ENCODE data around the gene KRTAP19-6.
"Not testable (repeated sequence)": the region's sequence is repeated elsewhere in the genome, so short reads cannot be mapped to it uniquely, and the experiment has no call there.

The KRTAP19-6 gene

DNA sequence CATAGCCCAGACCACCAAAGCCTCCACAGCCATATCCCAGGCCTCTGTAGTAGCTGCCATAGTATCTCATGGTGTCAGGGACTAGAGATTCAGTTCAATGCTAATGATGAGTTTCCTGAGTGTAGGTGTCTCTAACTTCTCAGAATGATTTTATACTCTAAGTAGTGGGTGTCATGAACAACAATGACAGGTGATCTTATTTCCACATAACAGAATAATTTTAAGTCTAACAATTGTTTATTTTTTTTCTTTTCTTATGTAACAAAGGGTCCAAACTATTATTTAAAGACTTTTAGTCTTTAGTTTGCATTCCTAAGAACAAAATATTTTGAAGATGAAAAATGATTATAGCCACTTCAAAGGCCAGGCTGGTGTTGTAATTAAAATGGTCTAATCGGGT lies at the start of gene KRTAP19-6:
TSS of gene KRTAP19-6 (minus strand) at position 101 of the 400 bp plus-strand sequence. CDS start at position 70, 31 bp downstream.
- DNase-seq, result no peak

GRCh38 chr21:30590297-30590696 lies 48.6 kb upstream of the KRTAP19-6 start, which contains the start of gene KRTAP22-2:
Gene KRTAP22-2 (minus strand): TSS chr21:30590397.
- DNase-seq, result no peak

- DNase-seq, result no peak
Measured at GRCh38 chr21:30582870-30583269, 41.2 kb upstream of the KRTAP19-6 start.

DNA sequence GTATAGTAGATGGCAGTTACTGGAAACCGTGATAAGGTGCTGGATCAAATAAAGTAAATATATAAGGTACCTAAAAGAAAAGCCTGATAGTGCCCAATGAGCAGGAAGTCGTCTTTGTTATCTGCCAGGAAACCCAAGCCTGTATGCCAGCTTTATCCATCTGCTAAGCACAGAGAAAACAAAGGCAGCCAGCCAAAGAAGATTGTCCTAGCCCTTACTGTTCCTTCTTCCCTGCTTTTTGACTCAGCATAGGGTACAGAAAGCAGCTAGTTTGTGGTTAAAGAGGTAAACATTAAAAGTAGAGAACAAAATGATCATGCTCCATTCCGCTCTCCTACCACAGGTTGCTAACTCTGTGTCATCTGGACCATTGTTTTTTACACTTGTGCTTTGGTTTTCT lies 38.5 kb upstream of the KRTAP19-6 start:
- DNase-seq, result peak; percentile 62

DNA sequence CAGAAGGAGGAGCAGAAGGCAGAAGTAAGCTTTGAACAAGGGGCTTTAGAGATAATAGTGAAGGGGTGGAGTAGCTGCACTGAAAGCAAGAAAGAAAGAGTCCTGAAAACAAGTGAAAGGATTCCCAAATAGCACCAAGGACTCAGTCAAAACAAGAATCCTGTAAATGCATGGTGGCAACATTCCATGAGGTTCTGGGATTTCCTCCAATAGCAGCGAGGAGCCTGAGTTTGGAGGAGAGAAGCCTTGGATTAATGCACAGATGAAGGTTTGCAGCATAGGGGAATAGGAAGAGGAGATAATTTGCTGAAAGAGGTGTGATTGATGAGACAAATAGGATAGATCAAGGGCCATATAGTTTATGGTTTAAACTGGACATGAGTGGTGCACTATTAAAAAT lies 37.7 kb upstream of the KRTAP19-6 start:
- DNase-seq, result peak; percentile 13

DNA sequence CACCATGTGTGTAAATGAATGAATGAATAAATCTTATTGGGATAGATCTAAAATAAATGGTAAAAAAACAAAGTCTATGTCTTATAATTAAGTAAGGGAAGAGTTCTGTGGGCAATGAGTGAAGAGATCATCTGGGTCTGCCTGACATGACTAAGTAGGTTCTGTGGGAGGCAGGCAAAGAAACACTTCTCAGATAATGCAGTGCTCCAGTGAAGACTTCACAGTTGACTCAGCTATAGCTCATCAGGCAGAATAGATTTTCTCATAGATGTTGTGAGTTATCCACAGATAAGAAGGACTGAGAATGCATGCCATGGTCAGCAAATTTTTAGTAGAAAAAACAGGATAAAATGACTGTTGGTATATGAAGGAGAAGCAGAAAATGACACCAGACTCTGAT lies 36.1 kb upstream of the KRTAP19-6 start:
- DNase-seq, result no peak

- no peak for DNase-seq
Measured at GRCh38 chr21:30567617-30568016, 26.0 kb upstream of the KRTAP19-6 start.

- no peak for DNase-seq
Measured at GRCh38 chr21:30563630-30564029, 22.0 kb upstream of the KRTAP19-6 start.

DNA sequence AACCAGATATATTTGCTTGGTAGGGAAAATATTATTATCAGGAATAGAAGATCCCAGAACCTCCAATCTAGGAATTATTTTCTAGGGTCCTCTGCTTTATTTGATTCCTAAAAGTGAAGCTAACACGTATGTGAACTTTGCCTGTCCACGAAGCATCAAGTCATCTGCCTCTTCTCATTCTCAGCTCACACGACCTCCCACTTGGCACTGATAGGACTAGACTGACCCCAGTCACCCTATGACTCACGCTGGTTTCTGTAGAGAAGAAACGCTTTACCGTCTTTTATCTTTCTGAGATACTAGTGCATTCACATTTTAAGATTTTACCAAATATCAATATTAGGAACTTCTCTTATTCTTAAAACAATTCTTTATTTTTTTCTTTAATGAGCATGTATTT lies 21.4 kb upstream of the KRTAP19-6 start:
- no peak for DNase-seq

GRCh38 chr21:30561957-30562356 lies 20.3 kb upstream of the KRTAP19-6 start:
- no peak for DNase-seq

DNA sequence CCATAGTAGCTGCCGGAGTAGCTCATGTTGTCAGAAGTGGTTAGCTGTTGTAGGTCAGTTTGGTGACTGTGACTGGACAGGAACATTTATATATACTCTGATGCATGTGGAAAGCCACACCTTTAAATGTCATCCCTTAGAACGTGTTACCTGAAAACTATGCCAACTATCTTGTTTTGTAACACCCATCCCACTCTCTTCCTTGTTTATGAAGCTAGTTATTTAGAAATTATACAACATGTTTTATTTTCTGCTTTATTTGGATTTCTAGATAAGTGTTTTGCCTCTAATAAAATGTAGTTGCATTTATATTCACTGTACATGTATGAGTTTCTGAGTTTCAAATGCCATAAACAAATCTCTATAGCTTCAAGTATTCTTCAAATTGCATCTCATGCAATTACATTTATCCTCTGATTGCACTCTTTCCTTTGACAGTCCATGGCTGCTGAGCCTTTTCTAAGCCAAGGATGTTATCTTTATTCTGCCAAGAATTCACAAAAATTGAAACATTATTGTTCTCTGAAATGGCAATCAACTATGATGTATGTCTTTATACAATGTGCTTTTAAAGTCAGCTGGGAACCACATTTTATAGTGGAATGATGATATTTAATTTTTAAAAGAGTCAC lies 19.7 kb upstream of the KRTAP19-6 start, which contains the start of gene KRTAP19-7:
TSS of gene KRTAP19-7 (minus strand) at position 51 of the 632 bp plus-strand sequence. CDS start at position 26, 25 bp downstream.
- no peak for DNase-seq

DNA sequence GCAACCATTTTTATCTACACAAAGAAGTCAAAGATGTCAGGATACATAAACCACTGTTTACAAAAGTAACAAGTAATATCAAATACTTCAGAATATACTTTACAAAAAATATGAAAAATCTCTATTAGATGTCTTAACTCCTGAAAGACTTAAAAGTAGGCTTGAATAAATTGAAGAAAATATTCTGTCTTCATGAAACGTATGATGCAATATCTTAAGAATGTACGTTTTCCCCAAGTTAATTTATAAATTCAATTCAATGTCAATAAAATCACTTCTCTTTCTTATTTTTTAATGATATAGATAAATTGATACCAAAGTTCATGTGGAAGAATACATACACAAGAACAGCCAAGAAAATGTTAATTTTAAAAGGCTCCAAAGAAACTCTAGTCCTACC lies 13.4 kb upstream of the KRTAP19-6 start:
- no peak for DNase-seq

DNA sequence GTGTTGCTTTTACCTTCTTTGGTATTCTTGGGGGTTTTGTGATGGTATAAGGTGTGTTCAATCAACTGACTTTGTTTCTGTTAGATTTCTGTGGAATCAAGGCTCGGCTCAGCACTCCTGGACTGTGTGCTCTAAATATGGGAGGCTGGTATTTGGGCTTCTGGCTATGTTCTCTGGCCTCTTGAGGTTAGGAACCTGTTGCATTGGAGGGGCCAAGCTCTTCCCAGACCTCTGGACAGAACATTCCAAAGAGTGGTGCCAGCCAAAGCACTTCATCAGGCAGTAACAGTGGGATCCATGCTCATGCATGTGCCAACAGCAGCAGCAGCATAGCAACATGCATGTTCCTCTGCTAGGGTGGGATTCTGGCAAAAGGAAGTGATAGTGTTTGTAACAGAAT lies 11.1 kb upstream of the KRTAP19-6 start:
- DNase-seq, result no peak

GRCh38 chr21:30518876-30519275 lies 22.8 kb downstream of the KRTAP19-6 start:
- DNase-seq, result no peak

DNA sequence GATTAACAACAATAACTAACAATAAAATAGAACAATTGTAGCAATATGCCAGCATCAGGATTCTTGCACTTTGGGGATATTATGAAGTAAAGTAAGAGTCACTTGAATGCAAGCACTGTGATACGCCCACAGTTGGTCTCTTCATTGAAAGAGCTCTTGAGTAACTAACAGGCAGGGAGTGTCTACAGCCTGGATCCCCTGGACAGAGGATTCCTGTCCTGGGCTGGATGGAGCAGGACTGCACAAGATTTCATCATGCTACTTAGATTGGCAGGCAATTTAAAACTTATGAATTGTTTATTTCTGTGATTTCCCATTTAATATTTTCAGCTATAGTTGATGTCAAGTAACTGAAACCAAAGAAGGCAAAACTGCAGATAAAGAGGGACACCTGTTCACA lies 26.0 kb downstream of the KRTAP19-6 start:
- DNase-seq, result no peak

GRCh38 chr21:30505621-30506205 lies 36.0 kb downstream of the KRTAP19-6 start:
- DNase-seq, result not testable (repeated sequence)

DNA sequence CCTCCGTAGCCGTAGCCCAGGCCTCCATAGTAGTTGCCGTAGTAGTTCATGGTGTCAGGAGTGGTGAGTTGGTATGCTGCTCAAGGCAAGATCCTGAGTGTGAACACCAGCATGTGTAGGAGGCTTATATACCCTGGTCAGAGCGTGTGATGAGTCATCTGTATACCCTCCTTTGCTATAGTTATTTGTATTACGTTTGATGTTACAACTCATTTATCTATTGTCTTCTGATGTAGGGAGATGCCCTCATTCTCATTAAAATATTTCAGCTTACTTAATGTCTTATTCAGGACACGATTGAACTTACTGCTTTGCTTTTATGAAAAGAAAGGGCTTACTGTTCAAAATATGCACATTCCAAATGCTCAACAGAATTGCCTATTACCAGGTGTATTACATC lies 39.6 kb downstream of the KRTAP19-6 start, which contains the start of gene KRTAP19-5:
TSS of gene KRTAP19-5 (minus strand) at position 101 of the 400 bp plus-strand sequence. CDS start at position 50, 51 bp downstream.
- no peak for DNase-seq

DNA sequence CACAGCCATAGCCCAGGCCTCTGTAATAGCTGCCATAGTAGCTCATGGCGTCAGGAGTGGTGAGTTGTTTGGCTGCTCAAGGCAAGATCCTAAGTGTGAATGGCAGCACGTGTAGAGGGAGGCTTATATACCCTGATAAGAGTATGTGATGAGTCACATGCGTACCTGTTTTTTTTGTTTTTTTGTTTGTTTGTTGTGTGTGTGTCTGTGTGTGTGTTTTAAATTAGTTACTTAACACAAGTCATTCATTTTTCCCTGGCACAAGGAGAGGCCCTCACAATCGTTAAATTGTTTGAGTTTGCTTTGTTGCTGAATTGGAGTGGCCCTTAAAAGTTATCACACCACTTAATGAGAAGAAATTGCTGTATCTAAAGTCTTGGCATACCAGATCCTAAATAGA lies 44.6 kb downstream of the KRTAP19-6 start, which contains the start of gene KRTAP19-4:
TSS of gene KRTAP19-4 (minus strand) at position 101 of the 400 bp plus-strand sequence. CDS start at position 46, 55 bp downstream.
- DNase-seq, result no peak

- DNase-seq, result no peak
Measured at GRCh38 chr21:30491963-30492428, 49.7 kb downstream of the KRTAP19-6 start, which contains the start of gene KRTAP19-3. Gene KRTAP19-3 (minus strand): TSS chr21:30492013. CDS start chr21:30491957, 56 bp downstream.
